GM13977 (cell line): ENCODE measurements around the gene CPVL.

Experiments used
- DNase-seq: peaks from one replicate; pipeline ENCODE4 v3.0.0; 2012; ENCODE audit warnings: low spot score
- CTCF ChIP-seq: IDR thresholded peaks from 2 replicates; pipeline ENCODE4 v1.5.1; 2012; ENCODE audit warnings: mild to moderate bottlenecking, control low read depth; ENCODE audit not compliant: insufficient read depth; ENCODE audit errors: extremely low read depth, missing control alignments
- in situ Hi-C: fragments of 300-500 bp; cut with MboI; formaldehyde crosslinking; loops from one replicate; pipeline ENCODE4 v1.12.0; 2022; ENCODE audit warnings: low sequenced_read_pairs, low pct_unique_long_range_greater_than_20kb, mixed read lengths, inconsistent platforms; ENCODE audit not compliant: unreplicated experiment

Gene CPVL

GRCh38 chr7:29066641-29067040, 79.7 kb downstream of the CPVL start:
- in situ Hi-C loops: no loop called here
- no peak for TF ChIP-seq CTCF
- DNase-seq: no peak

GRCh38 chr7:29065181-29065857, 81.0 kb downstream of the CPVL start:
- in situ Hi-C loops: no loop called here
- TF ChIP-seq CTCF: no peak
- no peak for DNase-seq

GRCh38 chr7:29063872-29064271, 82.5 kb downstream of the CPVL start:
- no peak for DNase-seq
- in situ Hi-C loops: no loop called here
- no peak for TF ChIP-seq CTCF

- DNase-seq: no peak
- no peak for TF ChIP-seq CTCF
- in situ Hi-C loops: no loop called here
Observed at GRCh38 chr7:29063236-29063635, 83.1 kb downstream of the CPVL start.

DNA sequence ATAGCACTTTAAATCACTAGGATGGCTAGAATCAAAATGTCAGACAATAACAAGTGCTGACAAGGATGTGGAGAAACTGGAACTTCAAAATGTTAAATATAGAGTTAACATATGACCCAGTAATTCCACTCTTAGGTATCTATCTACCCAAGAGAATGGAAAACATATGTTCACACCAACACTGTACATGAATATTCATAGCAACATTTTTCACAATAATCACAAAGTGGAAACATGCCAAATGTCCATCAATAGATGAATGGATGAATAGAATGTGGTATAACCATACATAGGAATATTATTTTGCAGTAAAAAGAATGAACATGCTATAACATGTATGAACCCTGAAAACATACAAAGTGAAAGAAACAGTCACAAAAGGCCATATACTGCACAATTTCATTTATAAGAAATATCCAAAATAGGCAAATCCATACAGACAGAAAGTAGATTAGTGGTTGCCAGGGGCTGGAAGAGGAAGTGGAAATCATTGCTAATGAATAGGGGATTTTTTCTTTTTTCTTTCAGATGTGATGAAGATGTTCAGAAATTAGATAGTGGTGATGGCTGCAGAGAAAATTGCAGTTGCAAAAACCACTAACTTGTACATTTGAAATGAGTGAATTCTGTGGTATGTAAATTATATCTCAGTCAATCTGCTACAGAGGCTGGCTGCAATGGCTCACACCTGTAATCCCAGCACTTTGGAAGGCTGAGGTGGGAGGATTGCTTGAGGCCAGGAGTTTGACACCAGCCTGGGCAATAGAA, 93.0 kb downstream of the CPVL start:
- in situ Hi-C loops: no loop called here
- no peak for DNase-seq
- TF ChIP-seq CTCF: no peak

DNA sequence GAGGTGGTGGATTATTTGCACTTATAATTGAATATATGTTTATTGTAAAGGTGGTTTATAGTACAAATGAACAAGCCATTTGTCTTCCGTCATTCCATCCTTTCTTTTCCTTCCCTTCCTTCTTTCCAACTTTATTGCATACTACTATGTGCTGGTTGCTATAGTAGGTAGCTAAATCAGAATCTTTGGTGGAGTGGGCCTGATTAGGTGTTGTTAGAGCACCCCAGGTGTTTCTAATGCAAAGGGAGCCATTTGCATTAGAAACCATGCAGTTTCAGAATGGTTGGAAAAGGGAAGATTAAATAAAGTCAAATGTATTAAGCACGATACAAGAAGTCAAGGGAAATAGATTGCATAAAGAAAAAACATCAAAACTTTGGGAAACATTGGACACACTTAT, 99.4 kb downstream of the CPVL start:
- no peak for DNase-seq
- TF ChIP-seq CTCF: no peak

More for the DNA sequence above, 99.4 kb downstream of the CPVL start:
- in situ Hi-C loops: no loop called here
